T-helper 2 cell treated with Interferon-gamma antibody and Interleukin-4, amounts not matched to agents 5 μg/mL and 100 μg/mL, for 36 hours (primary cell): ENCODE measurements around the gene ASIC2.

Source experiments
- DNase-seq: peaks from one replicate; pipeline ENCODE4 v3.0.0; 2021; ENCODE audit warnings: low spot score
- H3K27ac Mint-ChIP-seq: one replicate; pipeline ENCODE4 v1.8.0; 2021; ENCODE audit warnings: mild to moderate bottlenecking, mixed read lengths
- H3K27me3 Mint-ChIP-seq: one replicate; pipeline ENCODE4 v1.8.0; 2021; ENCODE audit warnings: low read depth, mixed read lengths
- H3K36me3 Mint-ChIP-seq: one replicate; pipeline ENCODE4 v1.8.0; 2021; ENCODE audit warnings: low read depth, mixed read lengths
- H3K4me1 Mint-ChIP-seq: one replicate; pipeline ENCODE4 v1.8.0; 2021; ENCODE audit warnings: low read depth, mixed read lengths
- H3K4me3 Mint-ChIP-seq: one replicate; pipeline ENCODE4 v1.8.0; 2022; ENCODE audit warnings: mild to moderate bottlenecking, moderate library complexity, mixed read lengths
- H3K9me3 Mint-ChIP-seq: one replicate; pipeline ENCODE4 v1.8.0; 2021; ENCODE audit warnings: mixed read lengths

ASIC2 gene

DNA sequence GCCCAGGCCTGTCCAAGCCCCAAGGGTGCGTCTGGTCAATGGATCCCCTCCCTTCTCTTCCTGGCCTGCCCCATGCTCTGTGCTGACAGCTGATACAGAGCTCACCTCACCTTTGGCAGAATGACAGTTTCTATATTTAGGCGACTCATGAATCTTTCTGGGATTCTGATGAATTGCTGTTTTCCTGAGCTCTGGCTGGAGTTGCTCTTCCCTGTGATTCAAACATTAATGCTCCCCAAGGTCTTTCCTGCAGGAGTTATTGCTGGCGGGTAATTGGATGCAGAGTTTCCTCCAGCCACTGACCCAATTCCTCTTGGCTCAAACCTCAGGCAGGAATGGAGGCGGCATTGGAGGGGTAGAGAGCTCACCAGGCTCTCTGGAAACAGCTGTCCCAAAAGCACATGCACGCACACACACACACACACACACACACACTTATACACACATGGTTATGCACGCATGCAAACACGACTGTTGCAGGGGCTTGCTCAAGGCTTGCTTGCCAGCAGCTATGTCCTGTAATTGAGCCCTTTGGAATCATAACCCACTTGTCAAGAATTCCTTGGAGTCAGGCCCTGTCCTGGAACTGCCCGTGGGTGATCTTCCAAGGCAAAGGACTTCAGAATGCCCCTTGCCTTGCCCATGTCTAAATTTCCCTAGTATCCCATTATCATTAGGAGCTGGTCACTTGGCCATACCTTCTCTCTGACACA is 128.8 kb downstream of the ASIC2 start:
- no peaks in the 10 kb centered on the region for H3K27me3 Mint-ChIP-seq

GRCh38 chr17:33163533-33164168 is 129.4 kb downstream of the ASIC2 start:
- DNase-seq: no peak
- no peak overlapping the region for H3K4me3 Mint-ChIP-seq
- no peaks in the 10 kb centered on the region for H3K36me3 Mint-ChIP-seq
- no peaks in the 10 kb centered on the region for H3K4me1 Mint-ChIP-seq
- H3K27ac Mint-ChIP-seq: no peak overlapping the region
- no peaks in the 10 kb centered on the region for H3K9me3 Mint-ChIP-seq
- no peaks in the 10 kb centered on the region for H3K27me3 Mint-ChIP-seq

More for the DNA sequence above, 128.8 kb downstream of the ASIC2 start:
- no peak for DNase-seq
- no peaks in the 10 kb centered on the region for H3K4me1 Mint-ChIP-seq
- no peaks in the 10 kb centered on the region for H3K9me3 Mint-ChIP-seq
- H3K27ac Mint-ChIP-seq: no peak overlapping the region
- H3K36me3 Mint-ChIP-seq: no peaks in the 10 kb centered on the region
- no peak overlapping the region for H3K4me3 Mint-ChIP-seq

DNA sequence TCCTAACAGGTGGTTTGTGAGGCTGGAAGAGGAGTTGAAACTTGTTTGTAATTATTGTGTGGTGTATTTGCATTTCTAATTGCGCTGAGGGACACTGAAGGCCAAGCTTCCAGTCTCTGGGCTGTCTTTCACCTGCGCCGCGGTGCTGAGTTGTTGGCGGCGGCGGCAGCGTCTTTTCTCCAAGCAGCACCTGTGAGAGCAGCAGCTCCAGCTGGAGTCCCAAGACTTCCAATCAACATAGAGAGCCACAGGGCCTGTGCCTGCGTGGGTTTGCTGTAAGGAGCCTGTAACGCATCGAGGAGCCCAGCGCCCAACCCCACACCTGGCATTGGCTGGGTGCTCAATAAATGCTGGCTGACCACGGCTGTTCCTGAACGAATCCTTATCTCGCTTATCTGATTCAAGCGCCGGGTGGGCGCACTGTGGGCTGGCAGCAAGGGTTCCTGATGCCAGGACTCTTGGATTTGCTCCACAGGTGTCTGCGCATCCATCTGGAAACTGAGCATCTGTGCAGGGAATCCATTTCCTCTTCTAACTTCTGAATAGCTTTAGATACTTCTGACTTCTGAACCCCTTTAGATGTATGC is 138.1 kb downstream of the ASIC2 start:
- no peaks in the 10 kb centered on the region for H3K9me3 Mint-ChIP-seq
- H3K27ac Mint-ChIP-seq: no peak overlapping the region
- no peaks in the 10 kb centered on the region for H3K36me3 Mint-ChIP-seq
- no peak overlapping the region for H3K4me3 Mint-ChIP-seq
- no peak for DNase-seq
- no peaks in the 10 kb centered on the region for H3K27me3 Mint-ChIP-seq
- H3K4me1 Mint-ChIP-seq: peaks cover 3% of the 10 kb centered on the region

- Mint-ChIP-seq H3K4me1 (peaks cover 3% of the 10 kb centered on the region), H3K27me3 (peaks cover 2% of the 10 kb centered on the region), H3K4me3 (no peak overlapping the region), H3K27ac (no peak overlapping the region), H3K36me3 (no peaks in the 10 kb centered on the region), H3K9me3 (no peaks in the 10 kb centered on the region)
- no peak for DNase-seq
Observed at GRCh38 chr17:33152783-33153182, 140.3 kb downstream of the ASIC2 start.

DNA sequence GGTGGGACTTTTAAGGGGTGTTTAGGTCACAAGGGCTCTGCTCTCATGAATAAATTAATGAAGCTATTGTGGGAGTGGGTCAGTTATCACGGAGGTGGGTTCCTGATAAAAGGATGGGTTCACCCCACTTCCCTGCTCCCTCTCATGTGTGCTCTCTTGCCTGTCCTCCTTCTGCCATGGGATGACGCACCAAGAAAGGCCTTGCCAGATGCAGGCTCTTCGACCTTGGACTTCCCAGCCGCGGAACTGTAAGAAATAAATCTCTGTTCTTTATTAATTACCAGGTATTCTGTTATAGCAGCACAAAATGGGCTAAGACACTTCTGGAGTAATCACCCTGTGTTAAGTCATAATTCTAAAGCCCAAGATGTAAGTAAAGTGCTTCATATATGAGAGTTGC is 141.5 kb downstream of the ASIC2 start:
- H3K9me3 Mint-ChIP-seq: no peaks in the 10 kb centered on the region
- no peaks in the 10 kb centered on the region for H3K36me3 Mint-ChIP-seq
- H3K4me1 Mint-ChIP-seq: peaks cover 3% of the 10 kb centered on the region
- H3K4me3 Mint-ChIP-seq: no peak overlapping the region
- peaks cover 2% of the 10 kb centered on the region for H3K27me3 Mint-ChIP-seq
- DNase-seq: no peak
- H3K27ac Mint-ChIP-seq: no peak overlapping the region

DNA sequence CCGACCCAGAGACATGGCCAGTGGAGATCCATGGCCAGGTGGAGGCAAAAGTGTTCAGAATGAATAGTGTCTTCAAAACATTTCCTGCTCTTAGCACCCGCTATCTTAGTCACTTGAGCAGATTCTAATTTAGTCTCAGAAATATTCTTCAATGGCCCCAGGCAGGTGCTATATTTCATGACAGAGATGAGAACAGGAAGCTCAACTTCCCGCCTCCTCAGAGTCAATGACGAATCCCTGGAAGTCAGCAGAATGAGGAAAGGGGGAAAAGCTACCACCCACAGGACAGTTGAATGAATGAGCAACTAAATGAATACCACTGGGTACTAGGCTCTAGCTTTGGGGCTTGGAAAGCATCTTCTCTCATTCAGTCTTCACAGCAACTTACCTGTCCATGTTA is 147.2 kb downstream of the ASIC2 start:
- no peak overlapping the region for H3K27ac Mint-ChIP-seq
- no peak overlapping the region for H3K4me3 Mint-ChIP-seq
- DNase-seq: no peak
- H3K9me3 Mint-ChIP-seq: no peaks in the 10 kb centered on the region
- H3K36me3 Mint-ChIP-seq: no peaks in the 10 kb centered on the region
- H3K4me1 Mint-ChIP-seq: no peaks in the 10 kb centered on the region
- H3K27me3 Mint-ChIP-seq: peaks cover 2% of the 10 kb centered on the region

- H3K4me3 Mint-ChIP-seq: no peak overlapping the region
- H3K36me3 Mint-ChIP-seq: no peaks in the 10 kb centered on the region
- no peaks in the 10 kb centered on the region for H3K9me3 Mint-ChIP-seq
- no peak overlapping the region for H3K27ac Mint-ChIP-seq
- no peaks in the 10 kb centered on the region for H3K4me1 Mint-ChIP-seq
- DNase-seq: no peak
- peaks cover 1% of the 10 kb centered on the region for H3K27me3 Mint-ChIP-seq
Observed at GRCh38 chr17:33144837-33145236, 148.3 kb downstream of the ASIC2 start.

- H3K4me1 Mint-ChIP-seq: no peaks in the 10 kb centered on the region
Observed at GRCh38 chr17:33142705-33143299, 150.3 kb downstream of the ASIC2 start.

DNA sequence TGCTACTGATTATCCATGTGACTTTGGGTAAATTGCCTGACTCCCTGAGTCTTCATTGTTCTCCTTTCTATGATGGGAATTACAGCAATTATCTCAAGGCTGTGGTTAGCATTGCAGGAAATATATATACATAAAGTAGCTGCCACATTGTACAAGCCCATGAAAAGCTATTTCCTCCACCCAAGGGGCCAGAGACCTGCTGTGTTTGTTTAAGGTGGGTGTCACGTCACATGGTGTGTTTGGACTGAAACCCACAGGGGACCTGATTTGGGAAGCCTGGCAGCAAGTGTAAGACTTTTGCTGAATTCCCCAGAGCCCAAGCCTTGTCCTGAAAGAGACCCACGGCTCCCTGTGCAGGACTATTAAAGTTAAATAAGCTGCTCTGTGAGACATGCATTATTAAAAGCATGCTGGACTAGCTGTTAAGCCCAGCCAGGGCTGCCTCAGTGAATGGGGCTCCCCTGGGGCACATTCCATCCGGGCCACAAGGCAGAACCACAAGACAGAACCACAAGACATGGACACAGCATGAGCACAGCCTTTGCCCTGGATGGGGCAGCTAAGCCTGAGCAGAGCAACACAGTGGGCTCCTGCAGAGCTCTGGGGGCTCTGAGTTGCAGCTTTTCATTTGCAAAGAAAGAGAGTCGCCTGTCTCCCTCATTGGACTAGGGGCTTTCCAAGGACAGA is 152.5 kb downstream of the ASIC2 start:
- Mint-ChIP-seq H3K27me3 (no peaks in the 10 kb centered on the region), H3K27ac (no peak overlapping the region), H3K4me3 (no peak overlapping the region), H3K4me1 (no peaks in the 10 kb centered on the region), H3K9me3 (no peaks in the 10 kb centered on the region), H3K36me3 (no peaks in the 10 kb centered on the region)
- DNase-seq: no peak

More at GRCh38 chr17:33142705-33143299, 150.3 kb downstream of the ASIC2 start:
- H3K36me3 Mint-ChIP-seq: no peaks in the 10 kb centered on the region
- no peak overlapping the region for H3K27ac Mint-ChIP-seq
- DNase-seq: no peak
- no peaks in the 10 kb centered on the region for H3K27me3 Mint-ChIP-seq
- no peaks in the 10 kb centered on the region for H3K9me3 Mint-ChIP-seq
- no peak overlapping the region for H3K4me3 Mint-ChIP-seq

GRCh38 chr17:33138627-33139026 is 154.5 kb downstream of the ASIC2 start:
- Mint-ChIP-seq H3K4me1 (no peaks in the 10 kb centered on the region), H3K9me3 (no peaks in the 10 kb centered on the region), H3K36me3 (no peaks in the 10 kb centered on the region), H3K27me3 (no peaks in the 10 kb centered on the region), H3K4me3 (no peak overlapping the region), H3K27ac (no peak overlapping the region)
- DNase-seq: no peak

- Mint-ChIP-seq H3K36me3 (no peaks in the 10 kb centered on the region), H3K4me3 (no peak overlapping the region), H3K27ac (no peak overlapping the region), H3K9me3 (no peaks in the 10 kb centered on the region), H3K27me3 (no peaks in the 10 kb centered on the region), H3K4me1 (no peaks in the 10 kb centered on the region)
- no peak for DNase-seq
Observed at GRCh38 chr17:33137426-33137825, 155.7 kb downstream of the ASIC2 start.

- Mint-ChIP-seq H3K36me3 (no peaks in the 10 kb centered on the region), H3K4me1 (no peaks in the 10 kb centered on the region), H3K27ac (no peak overlapping the region), H3K27me3 (no peaks in the 10 kb centered on the region), H3K4me3 (no peak overlapping the region), H3K9me3 (no peaks in the 10 kb centered on the region)
- DNase-seq: no peak
Observed at GRCh38 chr17:33135691-33136090, 157.4 kb downstream of the ASIC2 start.

DNA sequence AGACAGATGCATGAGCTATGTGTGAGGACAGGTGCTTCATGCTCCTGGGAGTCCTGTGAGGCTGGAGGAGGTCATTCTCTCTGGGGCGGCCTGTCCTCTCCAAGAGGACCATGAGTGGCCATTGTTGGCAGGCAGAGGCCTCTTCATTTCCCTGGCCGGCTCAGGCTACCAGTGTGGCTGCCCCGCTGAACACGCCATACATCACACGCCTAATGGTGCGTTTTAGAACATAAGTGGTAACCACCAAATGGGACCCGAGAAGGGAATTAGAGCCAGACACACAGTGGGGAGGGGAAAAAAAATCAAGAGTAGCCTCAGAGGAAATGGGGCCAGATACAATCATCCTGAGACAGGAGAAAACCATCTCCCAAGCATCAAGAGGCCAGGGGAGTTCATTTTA is 161.5 kb downstream of the ASIC2 start:
- no peak overlapping the region for H3K27ac Mint-ChIP-seq
- H3K4me3 Mint-ChIP-seq: no peak overlapping the region
- DNase-seq: no peak
- no peaks in the 10 kb centered on the region for H3K9me3 Mint-ChIP-seq
- H3K4me1 Mint-ChIP-seq: no peaks in the 10 kb centered on the region
- no peaks in the 10 kb centered on the region for H3K36me3 Mint-ChIP-seq
- peaks cover 6% of the 10 kb centered on the region for H3K27me3 Mint-ChIP-seq

DNA sequence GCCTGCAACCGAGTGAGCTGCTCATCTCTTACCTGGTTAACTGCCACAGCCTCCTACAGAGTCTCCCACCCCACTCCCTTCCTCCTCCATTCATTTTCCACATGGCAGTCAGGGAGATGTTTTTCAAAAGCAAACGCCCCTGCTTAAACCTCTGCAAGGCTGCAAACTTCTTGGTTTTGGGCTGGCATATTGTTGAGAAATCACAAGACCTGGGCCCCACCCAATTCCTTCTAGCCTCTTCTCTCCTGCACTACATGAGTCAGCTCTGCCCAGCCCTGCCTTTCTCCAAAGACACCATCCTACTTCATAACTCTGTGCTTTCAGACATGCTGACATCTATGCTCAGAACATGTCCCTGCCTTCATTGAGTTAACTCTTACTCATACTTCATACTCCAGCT is 165.4 kb downstream of the ASIC2 start:
- Mint-ChIP-seq H3K4me1 (no peaks in the 10 kb centered on the region), H3K4me3 (no peak overlapping the region), H3K27ac (no peak overlapping the region), H3K27me3 (peaks cover 6% of the 10 kb centered on the region), H3K9me3 (no peaks in the 10 kb centered on the region), H3K36me3 (no peaks in the 10 kb centered on the region)
- DNase-seq: no peak
